ENCODE measurements around the gene VAV3. TPM values are rescaled to one million over a fixed set of nuclear protein-coding genes. Genes with fewer than 3 reads are reported as not detected.

Gene VAV3
- total RNA-seq, 4 donors from 2014 or later, result 117 to 239 (median 135) TPM

GRCh38 chr1:107594536-107594935 lies 370.4 kb downstream of the VAV3 start:
- H3K36me3 ChIP-seq, result no peaks in the 10 kb centered on the region
- H3K9me3 ChIP-seq, result no peaks in the 10 kb centered on the region
- H3K4me3 ChIP-seq, result no peak overlapping the region
- no peaks in the 10 kb centered on the region for H3K27me3 ChIP-seq
- no peak overlapping the region for H3K27ac ChIP-seq
- H3K4me1 ChIP-seq, result peaks cover 10% of the 10 kb centered on the region
- no peak for DNase-seq (ENCODE audit: low spot score in 2 of 2)
- WGBS, result 61% methylated on average over 1 of the region's 1 CpG
- TF ChIP-seq CTCF (IDR thresholded peaks at IDR 0.05) (no peak), POLR2A (IDR thresholded peaks at IDR 0.05) (no peak), EP300 (IDR thresholded peaks at IDR 0.05) (no peak), POLR2AphosphoS5 (IDR thresholded peaks at IDR 0.05) (no peak)

- DNase-seq (ENCODE audit: low spot score in 2 of 2), result no peak
- Histone ChIP-seq H3K36me3 (no peaks in the 10 kb centered on the region), H3K27ac (no peak overlapping the region), H3K4me1 (peaks cover 10% of the 10 kb centered on the region), H3K9me3 (no peaks in the 10 kb centered on the region), H3K27me3 (no peaks in the 10 kb centered on the region), H3K4me3 (no peak overlapping the region)
- TF ChIP-seq POLR2A (IDR thresholded peaks at IDR 0.05), result no peak
- no peak for TF ChIP-seq EP300 (IDR thresholded peaks at IDR 0.05)
- WGBS, result 55% methylated on average over 2 of the region's 2 CpGs
Observed at GRCh38 chr1:107593501-107594209, 371.3 kb downstream of the VAV3 start.

- Histone ChIP-seq H3K9me3 (no peaks in the 10 kb centered on the region), H3K27ac (no peak overlapping the region), H3K4me1 (peaks cover 10% of the 10 kb centered on the region), H3K36me3 (peaks cover 10% of the 10 kb centered on the region), H3K4me3 (no peak overlapping the region), H3K27me3 (no peaks in the 10 kb centered on the region)
- DNase-seq (ENCODE audit: low spot score in 2 of 2), result no peak
- TF ChIP-seq POLR2A (IDR thresholded peaks at IDR 0.05) (no peak), CTCF (IDR thresholded peaks at IDR 0.05) (no peak), EP300 (IDR thresholded peaks at IDR 0.05) (no peak), POLR2AphosphoS5 (IDR thresholded peaks at IDR 0.05) (no peak)
- 78% methylated on average over 4 of the region's 4 CpGs for WGBS
Observed at GRCh38 chr1:107590900-107591622, 373.9 kb downstream of the VAV3 start.

- Histone ChIP-seq H3K27me3 (no peaks in the 10 kb centered on the region), H3K9me3 (no peaks in the 10 kb centered on the region), H3K4me3 (no peak overlapping the region), H3K36me3 (peaks cover 10% of the 10 kb centered on the region), H3K27ac (no peak overlapping the region), H3K4me1 (peaks cover 10% of the 10 kb centered on the region)
- DNase-seq (ENCODE audit: low spot score in 2 of 2), result no peak
- no peak for TF ChIP-seq EP300 (IDR thresholded peaks at IDR 0.05)
Observed at GRCh38 chr1:107590087-107590486, 374.9 kb downstream of the VAV3 start.

- no peak for DNase-seq (ENCODE audit: low spot score in 2 of 2)
- Histone ChIP-seq H3K27ac (no peak overlapping the region), H3K4me3 (no peak overlapping the region), H3K4me1 (no peaks in the 10 kb centered on the region), H3K27me3 (no peaks in the 10 kb centered on the region), H3K36me3 (peaks cover 10% of the 10 kb centered on the region), H3K9me3 (no peaks in the 10 kb centered on the region)
- TF ChIP-seq CTCF (IDR thresholded peaks at IDR 0.05) (no peak), POLR2AphosphoS5 (IDR thresholded peaks at IDR 0.05) (no peak), POLR2A (IDR thresholded peaks at IDR 0.05) (no peak), EP300 (IDR thresholded peaks at IDR 0.05) (no peak)
- WGBS, result 94% methylated on average over 1 of the region's 1 CpG
Observed at GRCh38 chr1:107588321-107588720, 376.7 kb downstream of the VAV3 start.

GRCh38 chr1:107575226-107575625 lies 389.8 kb downstream of the VAV3 start:
- no peak for TF ChIP-seq POLR2AphosphoS5 (IDR thresholded peaks at IDR 0.05)
- no peak for TF ChIP-seq POLR2A (IDR thresholded peaks at IDR 0.05)
- TF ChIP-seq CTCF (IDR thresholded peaks at IDR 0.05), result no peak
- TF ChIP-seq EP300 (IDR thresholded peaks at IDR 0.05), result no peak
- no peak for DNase-seq (ENCODE audit: low spot score in 2 of 2)
- Histone ChIP-seq H3K4me3 (no peak overlapping the region), H3K9me3 (no peaks in the 10 kb centered on the region), H3K36me3 (peaks cover 5% of the 10 kb centered on the region), H3K27ac (no peak overlapping the region), H3K27me3 (no peaks in the 10 kb centered on the region), H3K4me1 (peaks cover 15% of the 10 kb centered on the region)
- WGBS, result 86% methylated on average over 3 of the region's 3 CpGs
